Psoas muscle (tissue), 8 donors: ENCODE data around the gene ASB18. TPM values are rescaled to one million over a fixed set of nuclear protein-coding genes. Genes with fewer than 3 reads are reported as not detected.

Source experiments
- ATAC-seq, 4 donors: fragments of 200-7000 bp; cut with Tn5 transposase; one replicate each; pipeline ENCODE4 v1.9.1; 2020; ENCODE audit warnings: moderate library complexity in 3 of 4, mild to moderate bottlenecking in 2 of 4
- DNase-seq, 2 donors: peaks; one replicate each; pipeline ENCODE4 v3.0.0-alpha.2; 2020
- H3K27ac ChIP-seq: fragments of 200-600 bp; one replicate; pipeline ENCODE4 v1.8.0; 2022
- H3K27me3 ChIP-seq, 3 donors: fragments of 200-600 bp in 1 of 3; one replicate each; pipeline versions ENCODE4 v1.6.1 to v1.8.0; 2013 to 2022; ENCODE audit warnings: low read length in 2 of 3, mild to moderate bottlenecking in 2 of 3, moderate library complexity in 1 of 3; ENCODE audit not compliant: insufficient read depth in 3 of 3
- H3K36me3 ChIP-seq, 2 donors: fragments of 200-600 bp in 1 of 2; one replicate each; pipeline versions ENCODE4 v1.6.1 to v1.8.0; 2013 to 2022; ENCODE audit warnings: low read depth in 1 of 2, mild to moderate bottlenecking in 1 of 2, moderate library complexity in 1 of 2; ENCODE audit not compliant: insufficient read depth in 1 of 2
- H3K4me1 ChIP-seq: fragments of 200-600 bp; one replicate; pipeline ENCODE4 v1.8.0; 2022
- H3K4me3 ChIP-seq: fragments of 200-600 bp; one replicate; pipeline ENCODE4 v1.8.0; 2022; ENCODE audit warnings: mild to moderate bottlenecking
- H3K9me3 ChIP-seq: fragments of 200-600 bp; one replicate; pipeline ENCODE4 v1.8.0; 2022
- CTCF ChIP-seq: fragments of 200-600 bp; IDR thresholded peaks from one replicate; pipeline ENCODE4 v1.8.0; 2022; ENCODE audit warnings: antibody characterized with exemption
- WGBS, 3 donors: extraction: QIAGEN DNeasy Blood & Tissue Kit; methylation state at CpG; one replicate each; pipeline versions ENCODE4 v1.1.6 to v1.1.7; 2013; 5-methylcytosine and 5-hydroxymethylcytosine counted together
- intact Hi-C, 2 donors: fragments of 100-400 bp; cut with DNase I; formaldehyde crosslinking; loops; one replicate each; pipeline versions ENCODE4 v1.11.0 to v1.14.2; 2022
- polyA plus RNA-seq, 3 donors: library from polyadenylated mRNA; stranded (reverse); fragments of 200-250 nt; gene quantifications; one replicate each; pipeline ENCODE4 v1.2.3, GENCODE V29; 2013
- total RNA-seq, 4 donors: library from RNA; stranded (reverse); fragmentation: NEBNext Ultra II Directional in 2 of 4; extraction: Animal tissue kit (Norgen Biotek cat#: 25700) in 2 of 4; gene quantifications; one replicate each; pipeline versions ENCODE4 v1.2.1 to v1.2.4, GENCODE V29; 2021 to 2023
- donor health status: healthy with polysubstance abuse.
- donor health status: DM: no; HTN: no; CAD: no; lungs with moderate emphysema.
- donor health status: Bipolar disorder and iron deficiency.
- donor health status: healthy.
- donor health status: DM: yes; HTN: yes; CAD: no.
- donor health status: DM: no; HTN: no; CAD: no.
- donor health status: DM: no; HTN: no; CAD: no.
- donor health status: DM: yes; HTN: yes; CAD: no.

ASB18 gene
- total and polyA plus RNA-seq, 7 donors = 0.04 to 9.3 (median 1.1) TPM

GRCh38 chr2:236257136-236257535 lies 7.1 kb downstream of the ASB18 start:
- no peak overlapping the region for H3K4me3 ChIP-seq
- intact Hi-C loops = no loop called here
- WGBS, 3 donors = 69 to 79% (median 74%) methylated on average over 8 of the region's 8 CpGs
- H3K27ac ChIP-seq = no peak overlapping the region
- DNase-seq (no peak), ATAC-seq (no peak)
- no peaks in the 10 kb centered on the region for H3K27me3 ChIP-seq
- H3K9me3 ChIP-seq = no peaks in the 10 kb centered on the region
- TF ChIP-seq CTCF = no peak
- H3K36me3 ChIP-seq = no peaks in the 10 kb centered on the region
- H3K4me1 ChIP-seq = peaks cover 12% of the 10 kb centered on the region

GRCh38 chr2:236256366-236256985 lies 7.7 kb downstream of the ASB18 start:
- ATAC-seq (no peak), DNase-seq (no peak)
- Histone ChIP-seq H3K9me3 (no peaks in the 10 kb centered on the region), H3K27me3 (no peaks in the 10 kb centered on the region), H3K4me3 (no peak overlapping the region), H3K4me1 (peaks cover 10% of the 10 kb centered on the region), H3K36me3 (no peaks in the 10 kb centered on the region), H3K27ac (no peak overlapping the region)
- 69 to 73% (median 72%) methylated on average over 8 of the region's 8 CpGs for WGBS, 3 donors
- intact Hi-C loops = no loop called here
- no peak for TF ChIP-seq CTCF

GRCh38 chr2:236254674-236255073 lies 9.5 kb downstream of the ASB18 start:
- Histone ChIP-seq H3K27me3 (no peaks in the 10 kb centered on the region), H3K4me1 (peaks cover 23% of the 10 kb centered on the region), H3K36me3 (no peaks in the 10 kb centered on the region), H3K27ac (peak overlapping the region; percentile 68), H3K9me3 (no peaks in the 10 kb centered on the region), H3K4me3 (no peak overlapping the region)
- no peak for TF ChIP-seq CTCF
- DNase-seq (no peak), ATAC-seq (no peak)
- intact Hi-C loops = no loop called here
- 82 to 87% (median 82%) methylated on average over 13 of the region's 13 CpGs for WGBS, 3 donors

- Histone ChIP-seq H3K4me3 (no peak overlapping the region), H3K4me1 (peaks cover 21% of the 10 kb centered on the region), H3K9me3 (no peaks in the 10 kb centered on the region), H3K36me3 (no peaks in the 10 kb centered on the region), H3K27me3 (no peaks in the 10 kb centered on the region), H3K27ac (peak overlapping the region; percentile 68)
- no peak for TF ChIP-seq CTCF
- intact Hi-C loops = no loop called here
- DNase-seq (no peak), ATAC-seq (peak in 3 of 4 donors; percentile 42 to 56 (median 49))
- 45 to 74% (median 51%) methylated on average over 3 of the region's 3 CpGs for WGBS, 3 donors
Measured at GRCh38 chr2:236254001-236254400, 10.2 kb downstream of the ASB18 start.

- Histone ChIP-seq H3K36me3 (no peaks in the 10 kb centered on the region), H3K27ac (peak overlapping the region; percentile 68), H3K9me3 (no peaks in the 10 kb centered on the region), H3K4me1 (peaks cover 24% of the 10 kb centered on the region), H3K4me3 (no peak overlapping the region), H3K27me3 (no peaks in the 10 kb centered on the region)
- DNase-seq (no peak), ATAC-seq (peak in 3 of 4 donors; percentile 19 to 48 (median 24))
- WGBS, 3 donors = 64 to 73% (median 69%) methylated on average over 2 to 3 of the region's 3 CpGs
- intact Hi-C loops = no loop called here
- no peak for TF ChIP-seq CTCF
Measured at GRCh38 chr2:236252602-236253001, 11.6 kb downstream of the ASB18 start.
